ENCODE data around the gene MCM7. TPM values are rescaled to one million over a fixed set of nuclear protein-coding genes. Genes with fewer than 3 reads are reported as not detected.

Gene MCM7
- total and polyA plus RNA-seq, 2 of the 13 experiments (the other 11 are each of a cell fraction or from before 2014, with no cell fraction given) = 84.5 to 214 TPM

- TF ChIP-seq, protein P1, sequence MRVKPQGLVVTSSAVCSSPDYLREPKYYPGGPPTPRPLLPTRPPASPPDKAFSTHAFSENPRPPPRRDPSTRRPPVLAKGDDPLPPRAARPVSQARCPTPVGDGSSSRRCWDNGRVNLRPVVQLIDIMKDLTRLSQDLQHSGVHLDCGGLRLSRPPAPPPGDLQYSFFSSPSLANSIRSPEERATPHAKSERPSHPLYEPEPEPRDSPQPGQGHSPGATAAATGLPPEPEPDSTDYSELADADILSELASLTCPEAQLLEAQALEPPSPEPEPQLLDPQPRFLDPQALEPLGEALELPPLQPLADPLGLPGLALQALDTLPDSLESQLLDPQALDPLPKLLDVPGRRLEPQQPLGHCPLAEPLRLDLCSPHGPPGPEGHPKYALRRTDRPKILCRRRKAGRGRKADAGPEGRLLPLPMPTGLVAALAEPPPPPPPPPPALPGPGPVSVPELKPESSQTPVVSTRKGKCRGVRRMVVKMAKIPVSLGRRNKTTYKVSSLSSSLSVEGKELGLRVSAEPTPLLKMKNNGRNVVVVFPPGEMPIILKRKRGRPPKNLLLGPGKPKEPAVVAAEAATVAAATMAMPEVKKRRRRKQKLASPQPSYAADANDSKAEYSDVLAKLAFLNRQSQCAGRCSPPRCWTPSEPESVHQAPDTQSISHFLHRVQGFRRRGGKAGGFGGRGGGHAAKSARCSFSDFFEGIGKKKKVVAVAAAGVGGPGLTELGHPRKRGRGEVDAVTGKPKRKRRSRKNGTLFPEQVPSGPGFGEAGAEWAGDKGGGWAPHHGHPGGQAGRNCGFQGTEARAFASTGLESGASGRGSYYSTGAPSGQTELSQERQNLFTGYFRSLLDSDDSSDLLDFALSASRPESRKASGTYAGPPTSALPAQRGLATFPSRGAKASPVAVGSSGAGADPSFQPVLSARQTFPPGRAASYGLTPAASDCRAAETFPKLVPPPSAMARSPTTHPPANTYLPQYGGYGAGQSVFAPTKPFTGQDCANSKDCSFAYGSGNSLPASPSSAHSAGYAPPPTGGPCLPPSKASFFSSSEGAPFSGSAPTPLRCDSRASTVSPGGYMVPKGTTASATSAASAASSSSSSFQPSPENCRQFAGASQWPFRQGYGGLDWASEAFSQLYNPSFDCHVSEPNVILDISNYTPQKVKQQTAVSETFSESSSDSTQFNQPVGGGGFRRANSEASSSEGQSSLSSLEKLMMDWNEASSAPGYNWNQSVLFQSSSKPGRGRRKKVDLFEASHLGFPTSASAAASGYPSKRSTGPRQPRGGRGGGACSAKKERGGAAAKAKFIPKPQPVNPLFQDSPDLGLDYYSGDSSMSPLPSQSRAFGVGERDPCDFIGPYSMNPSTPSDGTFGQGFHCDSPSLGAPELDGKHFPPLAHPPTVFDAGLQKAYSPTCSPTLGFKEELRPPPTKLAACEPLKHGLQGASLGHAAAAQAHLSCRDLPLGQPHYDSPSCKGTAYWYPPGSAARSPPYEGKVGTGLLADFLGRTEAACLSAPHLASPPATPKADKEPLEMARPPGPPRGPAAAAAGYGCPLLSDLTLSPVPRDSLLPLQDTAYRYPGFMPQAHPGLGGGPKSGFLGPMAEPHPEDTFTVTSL (CRISPR knock-in tag; IDR thresholded peaks at IDR 0.05; ENCODE audit: borderline replicate concordance) = peak; percentile 51; the same call in 1 of the 2 replicates
- TF ChIP-seq ZNF333 (CRISPR knock-in tag; IDR thresholded peaks at IDR 0.05; ENCODE audit: borderline replicate concordance) = no peak
- no peak for TF ChIP-seq RARA (CRISPR knock-in tag; IDR thresholded peaks at IDR 0.05)
- TF ChIP-seq, protein P2, sequence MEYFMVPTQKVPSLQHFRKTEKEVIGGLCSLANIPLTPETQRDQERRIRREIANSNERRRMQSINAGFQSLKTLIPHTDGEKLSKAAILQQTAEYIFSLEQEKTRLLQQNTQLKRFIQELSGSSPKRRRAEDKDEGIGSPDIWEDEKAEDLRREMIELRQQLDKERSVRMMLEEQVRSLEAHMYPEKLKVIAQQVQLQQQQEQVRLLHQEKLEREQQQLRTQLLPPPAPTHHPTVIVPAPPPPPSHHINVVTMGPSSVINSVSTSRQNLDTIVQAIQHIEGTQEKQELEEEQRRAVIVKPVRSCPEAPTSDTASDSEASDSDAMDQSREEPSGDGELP (IDR thresholded peaks at IDR 0.05; ENCODE audit: borderline replicate concordance, low read depth) = peak; percentile 96
- no peak for TF ChIP-seq HOXA7 (CRISPR knock-in tag; IDR thresholded peaks at IDR 0.05)
- no peak for TF ChIP-seq PRMT3 (CRISPR knock-in tag; IDR thresholded peaks at IDR 0.05; ENCODE audit: borderline replicate concordance, low read depth)
- TF ChIP-seq ZNF17 (CRISPR knock-in tag; IDR thresholded peaks at IDR 0.05) = no peak
- TF ChIP-seq EZH2 (conservative IDR thresholded peaks at IDR 0.05; ENCODE audit: low read depth, low read length) = no peak
- TF ChIP-seq, protein P3, sequence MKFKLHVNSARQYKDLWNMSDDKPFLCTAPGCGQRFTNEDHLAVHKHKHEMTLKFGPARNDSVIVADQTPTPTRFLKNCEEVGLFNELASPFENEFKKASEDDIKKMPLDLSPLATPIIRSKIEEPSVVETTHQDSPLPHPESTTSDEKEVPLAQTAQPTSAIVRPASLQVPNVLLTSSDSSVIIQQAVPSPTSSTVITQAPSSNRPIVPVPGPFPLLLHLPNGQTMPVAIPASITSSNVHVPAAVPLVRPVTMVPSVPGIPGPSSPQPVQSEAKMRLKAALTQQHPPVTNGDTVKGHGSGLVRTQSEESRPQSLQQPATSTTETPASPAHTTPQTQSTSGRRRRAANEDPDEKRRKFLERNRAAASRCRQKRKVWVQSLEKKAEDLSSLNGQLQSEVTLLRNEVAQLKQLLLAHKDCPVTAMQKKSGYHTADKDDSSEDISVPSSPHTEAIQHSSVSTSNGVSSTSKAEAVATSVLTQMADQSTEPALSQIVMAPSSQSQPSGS (CRISPR knock-in tag; IDR thresholded peaks at IDR 0.05) = no peak
- 0 out of 2 replicates have a peak, but pooled peaks have one; percentile 17 for TF ChIP-seq IKZF5 (CRISPR knock-in tag; IDR thresholded peaks at IDR 0.05)
- TF ChIP-seq ZBTB4 (CRISPR knock-in tag; IDR thresholded peaks at IDR 0.05; ENCODE audit: borderline replicate concordance) = no peak
- TF ChIP-seq PCBP2 (optimal IDR thresholded peaks at IDR 0.05; ENCODE audit: low read depth, low read length, poor library complexity, severe bottlenecking) = no peak
- TF ChIP-seq ZNF703 (CRISPR knock-in tag; IDR thresholded peaks at IDR 0.05; ENCODE audit: borderline replicate concordance) = no peak
- TF ChIP-seq CREM (IDR thresholded peaks at IDR 0.05) = peak; percentile 95
- no peak for TF ChIP-seq CREM (CRISPR knock-in tag; IDR thresholded peaks at IDR 0.05)
Observed at GRCh38 chr7:100049441-100050291, 51.5 kb downstream of the MCM7 start, which contains the start of gene ZSCAN21 (continued).

All from HepG2 (cell line).